Endothelial cell of hepatic sinusoid (primary cell): Measurements from ENCODE around the gene HOXA1.

Source experiments
- in situ Hi-C: cut with HindIII; loops from 2 replicates; pipeline ENCODE4 v1.10.0; 2017; ENCODE audit warnings: low sequenced_read_pairs

The HOXA1 gene

DNA sequence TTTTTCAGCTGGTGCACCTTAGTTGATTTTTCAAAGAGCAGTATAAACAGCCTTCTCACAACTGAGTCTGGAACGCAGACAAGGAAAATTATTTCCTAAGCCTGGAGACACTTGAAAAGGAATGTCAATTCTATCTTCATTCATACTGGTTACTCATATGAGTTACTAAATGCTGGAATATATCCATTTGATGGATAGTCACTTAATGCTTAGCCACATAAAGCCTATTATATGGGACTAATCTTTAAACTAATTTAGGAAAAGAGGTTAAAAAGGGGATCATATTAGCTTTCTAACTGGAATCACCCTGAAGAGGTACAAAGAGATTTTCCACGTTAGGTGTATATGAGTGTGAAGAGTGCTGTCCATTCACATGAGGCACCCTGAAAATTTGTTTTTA, 36.4 kb upstream of the HOXA1 start:
- in situ Hi-C loops = no loop called here

DNA sequence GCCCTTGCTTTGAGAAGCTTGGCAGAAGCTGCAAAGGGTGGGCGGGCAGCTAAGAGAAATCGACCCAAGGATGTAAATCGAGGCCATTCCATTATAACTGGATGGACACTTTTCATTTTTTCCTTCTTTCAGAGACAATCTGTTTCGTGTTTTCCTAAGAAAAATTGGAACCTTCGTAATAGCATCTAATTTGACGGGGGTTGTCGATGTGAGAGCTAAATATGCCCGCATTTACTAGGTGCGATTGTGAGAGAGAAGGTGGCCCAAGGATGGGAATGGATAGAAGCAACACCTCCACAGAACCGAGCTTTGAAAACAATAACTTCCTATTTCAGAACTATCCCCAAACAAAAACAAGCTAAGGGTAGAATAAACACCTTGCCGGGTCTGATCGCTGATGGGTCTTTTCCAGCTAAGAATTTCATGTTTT, 35.6 kb upstream of the HOXA1 start:
- in situ Hi-C loops = no loop called here

DNA sequence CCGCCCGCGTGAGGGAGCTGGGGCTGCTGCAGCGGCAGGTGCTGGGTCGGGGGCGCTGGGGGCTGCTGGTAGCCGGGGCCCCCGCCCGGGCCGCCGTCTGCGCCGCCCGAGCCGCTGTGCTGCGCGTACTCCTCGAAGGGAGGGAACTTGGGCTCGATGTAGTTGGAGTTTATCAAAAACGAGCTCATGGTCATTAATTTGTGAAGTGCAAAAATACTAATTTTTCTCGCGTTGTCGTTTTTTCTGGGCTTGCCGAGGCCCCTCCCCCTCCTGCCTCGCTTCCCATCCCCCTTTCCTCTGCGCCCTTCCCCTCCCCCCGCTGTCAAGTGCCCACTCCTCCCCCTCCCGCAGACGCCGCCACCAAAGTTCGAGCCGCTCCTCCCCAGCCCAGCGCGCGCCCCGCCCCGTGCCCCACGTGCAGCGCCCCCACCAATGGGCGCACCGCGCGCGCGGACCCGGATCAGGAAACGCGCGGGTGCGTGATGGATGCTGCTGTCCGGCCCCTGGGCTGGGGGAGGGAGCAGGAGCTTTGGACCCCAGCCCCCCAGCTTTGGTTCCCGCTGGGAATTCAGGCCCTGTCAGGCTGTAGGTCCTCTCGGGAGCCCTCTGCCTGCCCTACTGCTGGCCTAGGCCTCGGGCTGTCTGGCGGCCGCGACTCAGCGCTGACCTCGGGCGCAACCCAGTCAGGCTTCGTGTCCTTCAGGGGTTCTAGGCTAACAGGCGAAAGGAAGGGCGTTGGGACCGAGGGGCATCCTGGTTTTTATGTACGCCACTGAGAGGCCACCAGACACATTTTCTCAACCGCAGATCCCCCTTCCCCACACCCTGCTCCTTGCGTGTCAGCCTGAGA, 35.0 kb upstream of the HOXA1 start, which contains the start of gene HOXA4:
Gene HOXA4, minus strand, starts transcription at position 218 of the 850 bp plus-strand sequence. Its CDS starts 24 bp downstream, at position 194.
- in situ Hi-C loops = no loop called here

DNA sequence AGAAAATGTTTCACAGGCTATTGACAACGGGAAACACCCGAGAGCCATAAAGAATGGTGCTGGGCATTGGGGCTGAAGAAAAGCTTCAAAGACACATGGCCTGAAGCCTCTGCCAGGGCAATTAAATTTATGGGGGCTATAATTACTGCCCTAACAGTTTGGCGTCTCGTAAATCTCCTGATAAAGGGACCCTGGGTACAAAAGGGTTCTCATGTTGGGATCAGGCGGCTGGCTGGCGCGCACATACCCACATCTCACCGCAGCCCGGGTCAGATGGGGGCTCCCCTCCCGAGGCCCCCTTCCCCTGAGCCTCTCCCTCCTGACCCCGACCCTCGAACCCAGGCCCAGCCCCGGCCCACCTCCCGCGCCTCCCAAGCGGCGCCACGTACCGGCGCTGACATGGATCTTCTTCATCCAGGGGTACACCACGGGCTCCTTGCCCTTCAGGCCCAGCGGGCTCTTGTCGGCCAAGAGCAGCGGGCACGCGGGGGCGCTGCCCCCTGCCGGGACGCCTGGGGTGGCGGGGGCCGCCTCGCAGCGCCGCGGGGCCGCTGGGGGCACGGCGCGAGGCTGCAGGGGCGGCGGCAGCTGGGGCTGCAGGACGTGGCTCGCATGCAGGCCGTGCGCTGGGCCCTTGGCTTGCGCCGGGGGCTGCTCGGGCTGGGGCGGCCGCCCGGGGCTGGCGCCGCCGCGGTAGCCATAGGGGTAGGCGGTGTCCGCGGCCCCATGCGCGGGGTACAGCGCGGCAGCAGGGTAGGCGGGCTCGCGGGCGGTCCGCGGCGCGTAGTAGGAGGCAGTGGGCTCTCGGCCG, 34.1 kb upstream of the HOXA1 start:
- in situ Hi-C loops = loop anchor here (5.0 kb wide), 4 partner anchors 32 to 438 kb away; no protein-coding TSS in a partner anchor

DNA sequence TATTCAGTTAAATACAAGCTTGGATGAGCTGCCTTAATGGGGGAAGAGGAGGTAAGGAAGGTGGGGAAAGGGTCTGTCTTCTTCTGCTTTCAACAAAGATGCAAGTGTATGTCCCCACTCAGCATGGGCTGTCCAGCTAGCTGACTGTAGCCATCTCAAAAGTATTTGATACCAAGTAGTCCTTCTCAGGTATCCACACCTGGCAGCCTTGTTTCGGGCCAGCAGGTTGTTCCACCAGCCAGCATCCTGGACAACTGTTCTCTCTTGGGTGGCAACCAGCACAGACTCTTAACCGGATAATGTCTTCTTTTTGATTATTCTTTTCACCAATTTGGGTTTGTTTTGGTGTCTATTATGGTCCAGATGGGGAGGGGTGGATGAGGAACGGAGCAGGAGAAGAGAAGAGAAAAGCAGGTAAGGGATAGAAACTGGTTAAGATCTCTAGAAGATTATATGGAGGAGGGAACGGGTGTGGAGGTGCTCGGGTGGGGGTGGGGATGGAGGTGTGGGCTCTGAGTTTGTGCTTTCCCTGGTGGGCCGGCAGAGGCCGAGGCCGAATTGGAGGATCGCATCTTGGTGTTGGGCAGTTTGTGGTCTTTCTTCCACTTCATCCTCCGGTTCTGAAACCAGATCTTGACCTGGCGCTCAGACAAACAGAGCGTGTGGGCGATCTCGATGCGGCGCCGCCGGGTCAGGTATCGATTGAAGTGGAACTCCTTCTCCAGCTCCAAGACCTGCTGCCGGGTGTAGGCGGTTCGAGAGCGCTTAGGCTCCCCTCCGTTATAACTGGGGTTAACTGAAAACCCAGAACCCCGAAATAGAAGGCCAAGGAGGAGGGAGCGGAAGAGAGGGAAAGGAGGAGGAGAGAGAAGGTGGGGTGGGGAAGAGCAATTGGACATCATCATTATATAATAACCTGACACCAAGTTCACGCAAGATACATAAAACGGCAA, 33.3 kb upstream of the HOXA1 start:
- in situ Hi-C loops = loop anchor here (5.0 kb wide), 4 partner anchors 33 to 437 kb away; no protein-coding TSS in a partner anchor

DNA sequence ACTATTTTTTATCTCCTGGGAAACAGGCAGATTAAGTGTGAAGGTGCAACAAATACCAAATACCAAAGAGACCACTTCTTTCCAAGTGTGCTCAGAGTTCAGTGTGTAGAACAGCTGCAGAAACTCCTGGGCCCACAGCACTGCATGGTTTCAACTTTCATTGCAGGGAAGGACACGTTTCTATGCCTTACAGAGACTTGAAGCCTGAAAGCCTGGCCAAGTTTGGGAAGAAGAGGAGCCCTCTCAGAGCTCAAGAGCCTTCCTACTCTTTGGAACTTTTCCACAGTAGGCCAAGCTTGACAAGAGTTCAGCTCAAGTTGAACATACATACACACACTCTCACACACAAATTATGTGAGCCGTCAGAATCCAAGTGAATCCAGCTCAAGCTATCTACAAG, 32.2 kb upstream of the HOXA1 start:
- in situ Hi-C loops = loop anchor here (5.0 kb wide), 4 partner anchors 34 to 436 kb away; no protein-coding TSS in a partner anchor

DNA sequence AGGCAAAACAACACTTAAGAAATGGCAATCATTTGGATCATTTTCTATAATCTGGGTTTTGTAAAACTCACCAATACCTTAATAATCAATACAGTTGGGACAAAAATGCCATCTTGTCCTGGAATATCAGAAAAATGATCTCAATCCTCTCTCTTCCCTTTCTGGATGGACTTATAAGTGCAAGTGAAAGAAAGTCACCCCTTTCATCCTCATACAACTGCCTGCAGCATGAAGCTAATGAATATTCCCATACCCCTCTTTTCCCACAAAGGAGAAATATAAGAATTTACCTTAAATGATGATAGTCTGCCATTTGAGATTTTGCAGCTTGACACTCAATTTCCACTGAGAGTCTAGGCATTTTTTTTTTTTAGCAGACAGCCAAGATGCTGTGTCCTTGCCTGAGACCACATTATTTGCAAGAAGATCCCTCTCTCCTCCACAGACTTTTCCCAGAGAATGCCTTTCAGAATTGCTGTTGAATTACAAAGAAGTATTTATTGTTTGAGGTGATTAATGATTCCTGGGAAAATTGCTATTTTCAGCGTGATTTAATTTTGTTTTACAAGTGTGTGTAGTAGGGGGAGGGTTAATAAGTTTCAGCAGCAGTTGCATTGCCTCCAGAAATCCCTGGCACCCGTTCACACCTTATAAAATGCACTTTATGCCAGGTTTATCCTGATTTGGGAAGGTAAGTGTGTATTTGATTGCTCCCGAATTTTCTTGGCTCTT, 31.0 kb upstream of the HOXA1 start:
- in situ Hi-C loops = loop anchor here (5.0 kb wide), 4 partner anchors 36 to 434 kb away; no protein-coding TSS in a partner anchor

DNA sequence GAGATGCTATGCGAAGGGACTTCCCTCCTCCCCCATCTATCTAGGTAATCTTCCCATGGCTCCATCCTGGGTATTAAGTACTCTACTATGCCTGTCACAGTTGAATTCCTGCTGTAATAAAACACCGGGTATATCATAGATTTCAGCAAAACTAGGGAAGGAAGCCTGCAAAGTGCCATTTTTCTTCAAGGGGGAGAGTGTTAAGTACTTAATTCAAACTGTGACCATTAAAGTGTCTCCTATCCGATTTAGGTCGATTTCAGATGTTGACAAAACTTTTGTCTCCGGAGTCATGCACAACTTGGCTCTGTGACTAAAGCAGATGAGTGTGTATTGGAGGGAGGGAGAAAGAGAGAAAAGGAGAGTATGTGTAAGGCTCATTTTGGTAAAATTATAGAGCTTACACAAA, 30.2 kb upstream of the HOXA1 start:
- in situ Hi-C loops = loop anchor here (5.0 kb wide), 4 partner anchors 36 to 434 kb away; no protein-coding TSS in a partner anchor

DNA sequence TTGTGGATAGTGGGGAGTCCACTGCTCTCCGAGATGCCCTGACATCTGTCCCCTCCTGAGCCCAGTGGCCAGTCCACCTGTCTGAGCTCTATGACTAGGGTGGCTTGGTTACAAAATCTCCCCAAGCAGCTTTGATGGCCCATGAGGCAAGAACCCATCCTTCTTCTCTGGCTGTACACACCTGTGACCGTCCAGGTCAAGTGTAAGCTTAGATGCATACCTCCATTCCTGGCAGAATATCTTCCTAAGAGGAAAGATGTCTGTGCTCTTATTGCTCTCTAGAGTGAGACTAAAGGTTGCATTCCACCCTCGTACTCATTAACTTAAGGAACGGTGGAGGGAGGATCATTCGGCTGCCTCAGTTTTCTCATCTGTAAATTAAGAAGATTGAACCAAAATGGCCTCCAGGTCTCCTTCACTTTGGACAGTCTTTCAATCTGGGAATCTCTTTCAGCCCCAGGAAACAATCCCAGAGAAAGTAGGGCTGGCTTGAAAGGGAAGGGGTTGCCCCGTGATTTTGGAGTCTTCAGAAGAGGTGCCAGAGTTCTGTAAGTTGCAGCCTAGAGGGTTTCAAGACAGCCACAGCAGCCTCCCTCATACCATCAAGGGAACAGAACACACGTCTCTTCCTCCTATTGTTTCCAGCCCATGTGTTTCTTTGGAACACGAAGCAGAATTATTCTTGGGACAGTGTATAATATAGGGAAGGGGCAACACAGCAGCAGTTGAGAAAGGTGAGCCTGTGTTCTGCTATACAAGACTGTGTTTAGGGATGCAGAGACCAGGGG, 29.3 kb upstream of the HOXA1 start:
- in situ Hi-C loops = loop anchor here (5.0 kb wide), 4 partner anchors 37 to 433 kb away; no protein-coding TSS in a partner anchor

DNA sequence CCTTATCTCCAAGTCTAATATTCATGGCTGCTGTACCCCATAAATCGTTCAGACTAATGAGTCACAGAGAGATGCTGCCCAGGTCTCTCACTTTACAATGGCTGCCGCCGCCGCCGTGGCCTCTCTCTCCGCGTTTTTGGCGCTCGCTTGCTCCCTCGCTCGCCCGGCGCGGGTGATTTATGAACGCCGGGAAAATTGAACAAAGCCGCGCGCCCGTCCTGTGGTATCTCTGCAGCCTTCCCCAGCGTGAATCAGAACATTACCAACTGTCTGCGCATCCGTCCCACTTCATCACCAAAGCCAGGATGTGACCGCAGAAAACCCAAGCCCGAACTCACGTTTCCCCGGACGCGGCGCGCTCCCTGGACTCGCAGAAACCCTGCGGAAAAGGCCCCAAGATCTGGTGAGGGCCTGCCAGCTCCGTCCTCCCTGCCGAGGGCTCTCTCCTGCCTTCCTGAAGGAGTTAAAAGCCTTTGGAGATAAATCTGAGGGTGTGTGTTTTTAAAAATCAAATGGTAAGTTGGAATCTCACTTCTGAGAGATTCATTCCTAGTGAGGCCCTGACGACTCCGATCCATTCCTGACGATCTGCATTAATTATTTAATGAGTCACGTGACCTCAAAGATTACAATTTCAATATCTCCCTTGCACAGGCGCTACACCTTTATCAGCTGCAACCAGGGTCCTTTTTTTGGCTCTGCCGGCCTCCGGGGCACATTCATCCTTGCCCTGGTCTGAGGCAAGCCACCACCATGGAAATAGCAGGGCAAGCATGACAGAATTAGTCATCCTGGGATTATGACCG, 28.5 kb upstream of the HOXA1 start:
- in situ Hi-C loops = no loop called here

DNA sequence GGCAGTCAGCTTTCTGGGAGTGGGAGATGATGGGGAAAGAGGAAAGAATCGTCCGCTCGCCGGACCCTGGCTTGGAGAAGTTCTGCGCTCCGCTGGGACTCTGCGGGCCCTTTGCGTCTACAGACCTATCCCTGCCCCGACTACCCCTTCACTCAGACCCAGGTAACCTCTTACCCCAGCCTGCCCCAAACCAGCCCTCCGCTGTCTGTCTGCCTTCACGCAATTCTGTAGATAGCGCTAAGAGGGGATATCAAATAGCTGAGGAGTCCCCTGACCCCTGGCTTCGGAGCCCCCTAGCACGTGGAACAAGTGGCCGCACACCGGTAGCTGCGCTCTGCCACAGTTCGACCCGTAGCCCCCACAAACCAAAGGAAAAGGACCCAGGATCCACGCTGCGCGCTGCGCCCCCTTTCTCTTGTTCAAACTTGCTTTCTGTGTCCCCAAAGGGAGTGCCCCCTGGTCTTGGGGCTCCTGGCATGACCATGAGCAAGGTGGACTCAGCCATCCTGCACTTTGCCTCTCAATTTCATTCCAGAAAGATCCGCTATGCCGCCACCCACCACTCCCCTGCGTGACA, 27.8 kb upstream of the HOXA1 start:
- in situ Hi-C loops = no loop called here

DNA sequence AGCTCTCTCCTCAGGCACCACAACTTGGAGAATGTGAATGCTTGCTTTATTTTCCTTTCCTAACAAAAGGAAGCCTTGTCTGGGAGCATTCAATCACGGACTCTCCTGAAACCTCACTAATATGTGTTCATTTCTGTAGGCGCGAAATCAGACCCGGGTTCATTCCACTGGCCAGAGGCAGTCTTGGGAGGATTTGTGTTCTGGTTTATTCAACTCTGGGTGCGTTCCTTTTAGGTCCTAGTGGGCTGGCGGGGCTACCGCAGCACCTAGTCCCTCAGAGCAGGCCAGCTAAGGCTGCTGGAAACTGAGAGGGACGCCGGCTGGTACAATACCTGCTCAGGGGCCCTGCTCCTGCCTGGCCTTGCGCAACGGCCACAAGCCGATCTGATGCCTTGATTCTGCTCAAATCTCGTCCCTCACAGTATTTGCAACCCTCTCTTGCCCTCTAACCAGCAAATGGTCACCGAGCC, 27.2 kb upstream of the HOXA1 start:
- in situ Hi-C loops = no loop called here

DNA sequence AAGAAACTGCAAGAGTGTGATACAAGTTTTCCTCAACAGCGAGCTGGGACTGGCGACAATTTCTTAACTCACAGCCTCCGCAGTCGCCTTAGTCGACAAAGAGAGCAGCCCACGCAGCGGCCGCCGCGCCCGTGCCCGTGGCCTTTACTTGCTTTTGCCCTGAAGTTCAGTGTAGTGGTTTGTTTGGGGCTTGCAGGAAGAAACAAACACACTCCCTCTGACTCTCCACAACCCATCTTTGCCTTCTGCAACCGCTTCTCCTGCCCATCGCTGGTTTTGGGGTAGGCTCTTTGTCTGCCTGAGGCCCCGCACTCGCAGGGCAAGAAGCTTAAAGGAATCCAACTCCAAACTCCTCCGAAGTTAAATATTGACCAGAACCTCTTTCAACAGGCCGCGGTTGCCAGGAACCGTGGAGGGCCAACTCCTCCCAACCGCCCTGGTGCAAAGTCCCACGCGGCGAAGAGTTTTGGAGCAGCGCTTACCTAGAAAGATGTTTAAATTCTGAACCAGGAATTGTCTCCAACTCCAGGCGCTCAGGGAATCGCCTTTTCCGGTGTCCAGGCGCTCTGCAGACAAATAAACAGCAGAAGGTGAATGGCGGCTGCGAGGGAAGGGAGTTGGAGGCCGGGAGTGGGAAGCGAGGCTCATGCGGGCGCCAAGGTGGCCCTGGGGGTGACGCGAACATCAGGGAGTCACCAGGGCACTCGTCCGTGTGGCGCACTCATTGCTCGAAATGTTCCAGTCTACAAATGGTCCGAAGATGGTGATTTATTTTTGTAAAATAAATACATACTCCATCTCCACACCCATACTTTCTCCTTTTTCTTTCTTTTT, 26.5 kb upstream of the HOXA1 start:
- in situ Hi-C loops = no loop called here

DNA sequence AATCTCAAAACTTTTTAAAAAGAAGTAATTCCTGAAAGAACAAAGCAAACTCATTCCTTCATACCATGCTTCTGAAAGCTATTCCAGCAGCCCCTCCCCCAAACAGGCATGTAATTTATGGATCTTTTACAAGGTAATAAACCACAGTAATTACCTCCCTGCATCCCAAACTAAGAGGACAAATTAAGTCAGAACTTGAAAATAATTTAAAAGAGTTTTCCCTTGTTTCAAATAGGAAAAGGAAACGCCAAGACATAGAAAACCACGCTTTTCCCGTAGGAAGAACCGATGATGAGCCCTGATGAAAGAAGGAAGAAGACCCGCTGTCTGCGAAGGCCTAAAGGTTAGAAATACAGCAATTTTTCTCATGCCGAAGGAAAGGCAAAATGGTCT, 25.9 kb upstream of the HOXA1 start:
- in situ Hi-C loops = no loop called here

DNA sequence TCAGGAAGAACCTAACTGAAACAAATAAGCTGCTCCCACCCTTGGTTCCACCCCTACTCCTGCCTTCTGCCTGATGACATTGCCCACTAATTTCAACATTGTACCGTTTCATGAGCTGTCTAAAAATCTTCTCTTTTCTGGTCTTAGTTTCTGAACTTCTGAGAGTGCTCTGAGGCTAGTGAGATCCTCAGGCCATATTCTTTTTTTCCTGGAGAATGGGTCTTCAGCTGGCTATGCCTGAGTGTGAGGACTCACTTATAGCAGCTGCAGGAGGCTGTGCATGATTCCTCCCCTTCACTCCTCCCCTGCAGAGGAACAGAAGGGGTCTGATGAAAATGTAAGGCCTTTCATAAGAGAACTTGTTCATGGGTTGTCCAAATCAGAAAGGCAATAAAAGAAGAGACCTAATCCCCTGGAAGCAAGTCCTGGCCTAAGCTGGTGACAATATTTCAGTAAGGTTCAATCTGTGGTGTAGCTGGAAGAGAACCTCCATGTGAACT, 23.7 kb upstream of the HOXA1 start:
- in situ Hi-C loops = no loop called here

DNA sequence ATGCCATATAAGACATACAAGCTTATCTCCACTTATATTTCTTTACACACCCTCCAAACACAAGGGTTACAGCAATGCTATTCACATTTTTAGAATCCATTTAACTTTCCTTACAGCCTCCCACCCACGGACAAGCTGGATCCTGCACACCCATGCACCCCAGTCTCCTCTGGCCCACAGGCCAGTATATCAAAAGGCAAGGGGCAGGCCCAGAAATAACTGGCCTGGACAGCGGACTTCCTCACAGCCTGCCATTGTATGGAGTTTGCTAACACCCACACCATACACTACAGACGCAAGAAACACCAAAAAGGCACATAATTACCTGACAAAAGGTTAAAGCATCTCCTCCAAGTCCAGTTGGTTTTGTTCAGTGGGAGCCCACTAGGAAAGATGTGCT, 22.8 kb upstream of the HOXA1 start:
- in situ Hi-C loops = no loop called here
